ENCODE data around the gene TC2N. TPM values are rescaled to one million over a fixed set of nuclear protein-coding genes. Genes with fewer than 3 reads are reported as not detected.
"Not testable (repeated sequence)": the region's sequence is repeated elsewhere in the genome, so short reads cannot be mapped to it uniquely, and the experiment has no call there.

TC2N gene
- polyA plus RNA-seq, 1 donor from 2014 or later: 2.1 TPM

- H3K4me3 ChIP-seq (ENCODE audit: low read length); H3K27me3 ChIP-seq (ENCODE audit: insufficient read depth, low read depth, low read length); H3K4me2 ChIP-seq (ENCODE audit: low read length); H3K79me2 ChIP-seq (replicated peaks; ENCODE audit: insufficient read depth, low read length); H2AFZ ChIP-seq (ENCODE audit: low read depth, low read length); H3K27ac ChIP-seq (ENCODE audit: low read length); H3F3A ChIP-seq (ENCODE audit: insufficient read depth, low read length, poor library complexity, severe bottlenecking); H3K9ac ChIP-seq (ENCODE audit: low read length); H3K9me2 ChIP-seq (ENCODE audit: insufficient read depth, low read length); H3K36me3 ChIP-seq (ENCODE audit: insufficient read depth, low read length); H4K20me1 ChIP-seq (ENCODE audit: insufficient read depth); H3K9me3 ChIP-seq (ENCODE audit: low read length): not testable (repeated sequence)
Observed at GRCh38 chr14:91806094-91806493, 61.2 kb downstream of the TC2N start.

GRCh38 chr14:91805659-91806058 is 61.7 kb downstream of the TC2N start:
- Histone ChIP-seq H3K9me3 (ENCODE audit: low read length) (no peaks in the 10 kb centered on the region), H3K9ac (ENCODE audit: low read length) (no peak overlapping the region), H3K4me3 (ENCODE audit: low read length) (no peak overlapping the region), H4K20me1 (ENCODE audit: insufficient read depth) (no peaks in the 10 kb centered on the region), H3F3A (ENCODE audit: insufficient read depth, low read length, poor library complexity, severe bottlenecking) (no peaks in the 10 kb centered on the region), H3K79me2 (replicated peaks; ENCODE audit: insufficient read depth, low read length) (no peaks in the 10 kb centered on the region), H3K4me2 (ENCODE audit: low read length) (no peak overlapping the region), H3K9me2 (ENCODE audit: insufficient read depth, low read length) (no peaks in the 10 kb centered on the region), H3K27me3 (ENCODE audit: insufficient read depth, low read depth, low read length) (no peaks in the 10 kb centered on the region), H3K36me3 (ENCODE audit: insufficient read depth, low read length) (no peaks in the 10 kb centered on the region), H3K27ac (ENCODE audit: low read length) (no peak overlapping the region), H2AFZ (ENCODE audit: low read depth, low read length) (no peak overlapping the region)
- TF ChIP-seq REST (IDR thresholded peaks at IDR 0.05; ENCODE audit: borderline replicate concordance) (no peak), MXI1 (conservative IDR thresholded peaks at IDR 0.05; ENCODE audit: poor library complexity, severe bottlenecking) (no peak), RAD21 (conservative IDR thresholded peaks at IDR 0.05) (no peak), EP300 (conservative IDR thresholded peaks at IDR 0.05; ENCODE audit: poor library complexity, severe bottlenecking) (no peak), CTCF (IDR thresholded peaks at IDR 0.05; ENCODE audit: poor library complexity, severe bottlenecking) (no peak), TAF1 (IDR thresholded peaks at IDR 0.05; ENCODE audit: low read depth) (no peak), EZH2 (IDR thresholded peaks at IDR 0.05; ENCODE audit: borderline replicate concordance, insufficient read depth, low read length, poor library complexity, severe bottlenecking) (no peak)

- H3K36me3 ChIP-seq (ENCODE audit: insufficient read depth, low read length): no peaks in the 10 kb centered on the region
- no peaks in the 10 kb centered on the region for H3K79me2 ChIP-seq (replicated peaks; ENCODE audit: insufficient read depth, low read length)
- H3K27me3 ChIP-seq (ENCODE audit: insufficient read depth, low read depth, low read length): no peaks in the 10 kb centered on the region
- H3K27ac ChIP-seq (ENCODE audit: low read length): no peak overlapping the region
- H2AFZ ChIP-seq (ENCODE audit: low read depth, low read length): no peak overlapping the region
- no peaks in the 10 kb centered on the region for H3F3A ChIP-seq (ENCODE audit: insufficient read depth, low read length, poor library complexity, severe bottlenecking)
- no peaks in the 10 kb centered on the region for H3K9me3 ChIP-seq (ENCODE audit: low read length)
- H3K9ac ChIP-seq (ENCODE audit: low read length): no peak overlapping the region
- H3K4me3 ChIP-seq (ENCODE audit: low read length): no peak overlapping the region
- no peak overlapping the region for H3K4me2 ChIP-seq (ENCODE audit: low read length)
- H3K9me2 ChIP-seq (ENCODE audit: insufficient read depth, low read length): no peaks in the 10 kb centered on the region
- no peaks in the 10 kb centered on the region for H4K20me1 ChIP-seq (ENCODE audit: insufficient read depth)
- TF ChIP-seq CTCF (IDR thresholded peaks at IDR 0.05; ENCODE audit: poor library complexity, severe bottlenecking) (no peak), SMC3 (conservative IDR thresholded peaks at IDR 0.05; ENCODE audit: poor library complexity) (no peak), POLR2AphosphoS5 (IDR thresholded peaks at IDR 0.05) (no peak), EZH2 (IDR thresholded peaks at IDR 0.05; ENCODE audit: borderline replicate concordance, insufficient read depth, low read length, poor library complexity, severe bottlenecking) (no peak), REST (IDR thresholded peaks at IDR 0.05; ENCODE audit: borderline replicate concordance) (no peak), RAD21 (conservative IDR thresholded peaks at IDR 0.05) (no peak), EP300 (conservative IDR thresholded peaks at IDR 0.05; ENCODE audit: poor library complexity, severe bottlenecking) (no peak), TAF1 (IDR thresholded peaks at IDR 0.05; ENCODE audit: low read depth) (no peak), MXI1 (conservative IDR thresholded peaks at IDR 0.05; ENCODE audit: poor library complexity, severe bottlenecking) (no peak)
Observed at GRCh38 chr14:91801358-91801757, 66.0 kb downstream of the TC2N start.

All from neural cell (in vitro differentiated cells).